HG02840 (cell line): Measurements from ENCODE around the gene C1orf226.
"Not testable (repeated sequence)": the region's sequence is repeated elsewhere in the genome, so short reads cannot be mapped to it uniquely, and the experiment has no call there.

ENCODE experiments used
- ATAC-seq: cut with Tn5 transposase; IDR thresholded peaks from one replicate; pipeline ENCODE4 v1.9.1; 2021; ENCODE audit warnings: mild to moderate bottlenecking, moderate library complexity, moderate number of reproducible peaks; ENCODE audit not compliant: unreplicated experiment, low FRiP score

C1orf226 gene

DNA sequence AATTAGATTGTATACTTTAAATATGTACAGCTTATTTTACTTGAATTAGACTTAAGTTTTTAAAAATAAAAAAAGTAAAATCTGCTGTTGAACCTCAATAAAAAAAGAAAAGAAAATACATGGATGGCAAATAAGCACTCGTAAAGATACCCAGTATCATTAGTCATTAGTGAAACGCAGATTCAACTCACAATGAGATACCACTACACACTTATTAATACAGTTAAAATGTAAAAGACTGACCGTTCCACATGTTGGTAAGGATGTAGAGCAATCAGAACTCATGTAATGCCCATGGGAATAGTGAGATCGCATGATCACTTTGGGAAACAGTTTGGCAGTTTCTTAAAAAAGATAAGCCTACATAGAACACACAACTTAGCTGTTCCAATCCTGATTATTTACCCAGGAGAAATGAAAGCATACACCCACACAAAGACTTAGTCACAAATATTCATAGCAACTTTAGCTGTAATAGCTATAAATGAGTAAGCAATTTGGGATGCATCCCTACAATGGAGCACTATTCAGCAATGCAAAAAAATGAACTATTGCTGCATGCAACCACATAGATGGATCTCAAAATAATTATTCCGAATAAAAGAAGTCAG, 23.1 kb downstream of the C1orf226 start:
- ATAC-seq, result no peak

DNA sequence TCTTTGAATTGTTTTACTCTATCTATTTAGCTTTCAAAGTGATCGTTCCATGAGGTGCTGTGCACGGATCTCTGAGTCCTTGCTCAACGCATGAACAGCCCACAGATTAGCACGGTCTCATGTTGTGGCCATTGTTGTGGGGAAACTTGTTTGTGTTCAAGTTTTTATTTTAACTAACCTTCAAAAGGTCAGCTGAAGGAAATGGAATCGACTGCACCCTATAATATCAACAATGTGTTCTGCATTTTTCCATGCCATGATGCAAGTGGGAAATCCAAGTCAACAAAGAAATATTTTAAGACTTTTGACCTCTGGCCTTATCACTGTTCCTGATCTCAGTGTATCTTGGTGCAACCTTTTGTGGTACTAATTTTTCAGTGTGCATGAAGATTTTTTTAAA, 24.3 kb downstream of the C1orf226 start:
- no peak for ATAC-seq

DNA sequence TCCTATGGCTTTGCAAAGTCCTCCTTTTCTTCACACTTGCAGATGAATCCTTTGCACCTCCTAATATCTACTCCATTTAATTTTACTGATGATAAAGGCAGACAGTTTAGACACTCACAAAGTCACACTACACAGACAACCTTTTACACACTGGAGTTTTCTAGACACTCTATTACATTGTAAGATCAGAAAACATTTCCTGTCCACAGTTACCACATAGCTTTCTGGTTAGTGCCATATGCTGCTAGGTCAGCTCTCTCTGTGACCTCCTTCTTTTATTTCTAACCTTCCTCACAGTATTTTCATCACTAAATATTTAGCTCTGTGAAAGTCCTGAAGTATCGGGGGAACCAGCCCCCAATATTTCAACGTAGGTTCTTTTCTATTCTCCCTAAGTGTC, 25.3 kb downstream of the C1orf226 start:
- no peak for ATAC-seq

DNA sequence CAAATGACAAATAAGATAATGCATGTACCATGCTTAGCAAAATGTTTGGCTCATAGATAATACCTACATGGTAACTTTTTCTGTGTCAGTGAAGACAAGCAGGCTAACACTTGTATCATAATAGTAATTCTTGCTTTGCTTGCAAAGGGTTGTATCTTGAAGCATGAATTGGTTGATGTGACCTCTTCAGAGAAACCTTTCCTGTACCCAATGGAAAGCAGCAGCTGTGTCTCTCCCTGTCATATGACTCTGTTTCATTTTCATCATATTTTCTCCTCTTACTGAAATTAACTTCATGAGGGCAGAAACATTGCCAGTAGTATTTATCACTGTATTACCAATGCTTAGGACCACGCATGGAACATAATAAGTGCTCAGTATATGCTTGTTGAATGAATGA, 26.0 kb downstream of the C1orf226 start:
- ATAC-seq, result no peak

DNA sequence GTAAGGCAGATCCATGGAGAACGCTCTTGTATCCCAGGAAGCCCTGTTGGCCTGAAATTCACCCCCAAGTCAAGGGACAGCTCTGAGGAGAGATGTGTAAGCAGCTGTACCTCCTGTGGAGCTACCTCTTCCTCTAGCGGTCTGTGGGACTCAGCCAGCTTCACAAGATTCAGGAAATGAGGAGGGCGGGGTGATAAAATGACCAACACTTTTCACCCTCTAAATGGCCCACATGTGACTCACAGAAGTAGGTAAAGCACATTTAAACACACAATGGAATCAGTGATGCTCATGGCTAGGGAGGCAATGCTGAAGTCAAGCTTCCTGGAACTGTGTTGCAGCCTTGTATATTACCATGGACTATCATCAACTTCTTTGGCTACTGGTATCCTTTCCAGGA, 30.5 kb downstream of the C1orf226 start, which contains the start of gene SH2D1B:
SH2D1B (minus strand) TSS at position 135 of the 400 bp plus-strand sequence; CDS start at position 15, 120 bp downstream.
- no peak for ATAC-seq

DNA sequence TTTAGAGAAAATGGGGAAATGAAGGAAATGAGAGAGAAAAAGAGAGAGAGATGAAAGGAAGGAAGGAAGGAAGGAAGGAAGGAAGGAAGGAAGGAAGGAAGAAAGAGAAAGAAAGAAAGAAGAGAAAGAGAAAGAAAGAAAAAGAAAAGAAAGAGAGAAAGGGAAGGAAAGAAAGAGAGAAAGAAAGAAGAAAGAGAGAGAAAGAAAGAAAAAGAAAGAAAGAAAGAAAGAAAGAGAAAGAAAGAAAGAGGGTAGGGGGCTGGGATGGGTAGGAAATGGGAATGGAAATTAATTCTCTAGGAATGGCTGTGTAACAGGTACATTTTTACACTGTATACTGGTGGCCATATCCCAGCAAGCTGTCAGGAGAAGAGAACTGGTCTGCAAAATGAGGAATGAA, 34.7 kb downstream of the C1orf226 start:
- ATAC-seq, result no peak

DNA sequence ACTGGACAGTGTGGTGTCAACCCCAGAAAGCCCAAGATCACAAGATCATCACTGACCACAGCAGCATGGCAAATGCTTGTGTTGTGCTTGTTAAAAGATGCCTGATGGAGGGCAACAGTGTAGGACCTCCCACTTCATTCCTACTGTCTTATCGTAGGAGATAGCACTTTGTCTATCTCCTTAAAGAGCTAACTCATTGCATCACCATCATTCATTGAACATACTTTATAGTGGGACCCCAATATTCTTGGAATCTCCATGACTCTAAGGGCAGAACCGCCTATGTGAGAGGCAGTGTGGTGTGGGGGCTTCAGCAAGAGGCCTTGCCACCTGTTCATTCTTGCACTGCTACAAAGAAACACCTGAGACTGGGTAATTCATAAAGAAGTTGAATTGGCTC, 35.4 kb downstream of the C1orf226 start:
- no peak for ATAC-seq

DNA sequence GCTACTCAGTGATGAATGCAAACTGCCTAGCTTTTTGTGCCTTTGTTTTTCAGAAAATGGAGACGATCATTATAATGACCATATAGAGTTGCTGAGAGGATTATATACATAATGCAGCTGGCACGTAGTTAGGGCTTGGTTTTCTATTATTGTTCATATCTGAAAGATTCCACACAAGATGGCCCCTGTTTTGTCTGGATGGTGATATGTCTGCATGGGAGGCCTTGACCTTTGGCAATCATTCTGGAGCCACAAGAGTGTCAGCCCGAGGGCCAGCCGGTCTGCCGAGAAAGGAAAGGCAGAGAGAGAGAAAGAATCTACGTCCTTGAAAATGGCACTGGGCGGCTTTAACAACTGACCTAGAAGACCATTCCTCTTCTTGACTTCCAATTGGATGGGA, 36.1 kb downstream of the C1orf226 start:
- ATAC-seq, result no peak

DNA sequence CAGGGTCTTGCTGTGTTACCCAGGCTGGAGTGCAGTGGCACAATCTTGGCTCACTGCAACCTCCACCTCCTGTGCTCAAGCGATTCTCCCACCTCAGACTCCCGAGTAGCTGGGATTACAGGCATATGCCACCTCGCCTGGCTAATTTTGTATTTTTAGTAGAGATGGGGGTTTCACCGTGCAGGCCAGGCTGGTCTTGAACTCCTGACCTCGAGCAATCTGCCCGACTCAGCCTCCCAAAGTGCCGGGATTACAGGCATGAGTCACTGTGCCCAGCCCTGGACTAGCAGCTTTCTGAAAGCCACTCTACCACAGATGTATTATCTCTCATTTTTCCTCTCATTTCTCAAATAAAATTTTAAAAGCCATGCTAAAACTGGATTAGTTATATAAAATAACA, 37.1 kb downstream of the C1orf226 start:
- not testable (repeated sequence) for ATAC-seq

DNA sequence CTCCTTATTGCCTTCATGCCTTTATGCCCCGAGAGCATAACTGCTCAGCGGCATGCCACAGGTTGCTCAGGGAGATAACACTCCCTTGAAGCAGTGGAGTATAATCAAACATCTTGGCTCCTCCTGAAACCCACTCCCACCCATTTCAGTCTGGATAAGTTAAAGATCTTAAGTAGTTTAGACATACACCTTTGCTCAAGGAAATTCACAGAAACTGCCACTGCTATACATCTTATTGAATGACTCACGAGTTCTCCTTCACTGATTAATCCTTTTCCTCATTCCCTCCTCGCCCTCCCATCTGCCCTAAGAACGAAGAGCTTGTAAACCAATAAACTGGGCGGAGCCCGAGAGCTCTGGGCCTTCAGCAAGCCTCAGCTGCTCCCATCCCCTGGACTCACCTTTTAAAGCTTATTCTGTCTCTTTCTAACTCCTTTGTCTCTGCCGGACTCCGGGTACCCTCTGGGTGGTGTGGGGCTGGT, 38.0 kb downstream of the C1orf226 start:
- not testable (repeated sequence) for ATAC-seq

DNA sequence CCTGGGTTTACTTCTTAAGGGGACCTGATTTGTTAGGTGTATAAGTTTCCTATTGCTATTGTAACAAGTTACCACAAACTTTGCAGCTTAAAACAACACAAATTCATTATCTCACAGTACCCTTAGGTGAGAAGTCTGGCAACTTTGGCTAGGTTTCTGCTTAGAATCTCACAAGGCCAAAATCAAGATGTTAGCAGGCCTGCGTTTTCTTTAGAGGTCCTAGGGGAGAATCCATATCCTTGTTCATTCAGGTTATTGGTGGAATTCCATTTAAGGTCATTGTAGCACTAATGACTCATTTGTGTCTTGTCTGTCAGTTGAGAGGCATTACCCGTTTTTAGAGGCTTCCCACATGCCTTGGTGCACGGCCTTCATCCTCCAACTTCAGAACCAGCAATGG, 38.6 kb downstream of the C1orf226 start:
- ATAC-seq, result no peak

DNA sequence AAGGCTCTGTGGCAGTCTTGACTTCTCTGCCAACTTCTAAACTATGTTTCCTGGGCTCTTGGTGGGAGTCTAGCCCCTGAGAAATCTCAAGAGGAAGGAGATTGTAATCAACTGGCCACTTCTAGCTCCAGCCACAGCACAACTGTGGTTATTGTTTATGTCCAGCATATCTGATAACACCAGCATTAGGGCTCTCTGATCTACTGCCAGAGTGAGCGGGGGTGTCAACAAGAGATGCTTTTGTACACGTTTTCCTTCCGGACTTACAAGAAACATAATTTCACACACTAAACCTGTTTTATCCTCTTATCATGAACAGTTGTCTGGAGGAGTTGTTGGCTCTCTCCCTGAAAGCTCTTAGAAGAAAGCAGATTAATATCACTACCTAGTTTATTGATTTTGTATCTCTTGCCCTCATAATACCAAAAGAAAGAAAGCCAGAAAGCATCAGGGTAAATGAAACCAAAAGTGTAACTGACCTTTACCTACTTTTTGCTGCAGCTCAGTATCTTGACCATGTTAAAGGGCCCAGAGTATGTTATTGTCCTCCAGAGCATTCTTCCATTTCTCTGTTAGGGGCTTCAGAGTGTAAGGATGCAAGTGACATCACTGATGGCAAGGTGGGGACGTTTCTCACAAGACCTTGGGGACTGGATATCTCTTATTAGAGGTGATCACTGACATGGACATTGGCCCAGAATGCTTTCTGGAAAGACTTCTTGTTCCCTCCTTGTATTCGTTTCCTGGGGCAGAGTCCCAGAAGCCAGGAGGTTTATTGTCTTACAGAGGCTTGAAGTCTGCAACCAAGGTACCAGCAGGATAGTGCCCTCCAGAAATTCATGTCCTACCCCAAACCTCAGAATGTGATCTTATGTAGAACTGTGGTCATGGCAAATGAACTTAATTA, 40.0 kb downstream of the C1orf226 start:
- no peak for ATAC-seq

DNA sequence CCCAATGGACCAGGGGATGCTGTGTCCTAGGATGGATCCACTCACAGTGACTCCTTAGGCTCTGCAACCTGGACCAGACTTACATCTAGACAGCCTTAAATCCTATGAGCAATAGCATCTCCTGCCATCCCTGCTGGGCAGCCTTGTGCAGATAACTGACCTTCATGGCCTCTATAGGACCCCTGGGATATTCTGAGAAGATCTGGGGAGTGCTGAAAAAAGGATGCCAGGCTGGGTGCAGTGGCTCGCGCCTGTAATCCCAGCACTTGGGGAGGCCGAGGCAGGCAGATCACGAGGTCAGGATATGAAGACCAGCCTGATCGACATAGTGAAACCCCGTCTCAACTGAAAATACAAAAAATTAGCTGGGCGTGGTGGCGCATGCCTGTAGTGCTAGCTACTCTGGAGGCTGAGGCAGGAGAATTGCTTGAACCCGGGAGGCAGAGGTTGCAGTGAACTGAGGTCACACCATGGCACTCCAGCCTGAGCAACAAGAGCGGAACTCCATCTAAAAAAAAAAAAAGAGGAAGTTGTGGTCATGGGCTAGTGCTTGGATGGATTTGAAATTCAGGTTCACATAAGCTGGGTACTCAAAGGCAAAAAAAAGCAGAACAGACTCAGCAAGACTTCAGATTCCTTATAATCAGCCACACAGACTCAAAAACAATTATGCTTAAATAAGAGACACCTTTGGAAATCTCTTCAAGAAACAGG, 41.3 kb downstream of the C1orf226 start:
- no peak for ATAC-seq

DNA sequence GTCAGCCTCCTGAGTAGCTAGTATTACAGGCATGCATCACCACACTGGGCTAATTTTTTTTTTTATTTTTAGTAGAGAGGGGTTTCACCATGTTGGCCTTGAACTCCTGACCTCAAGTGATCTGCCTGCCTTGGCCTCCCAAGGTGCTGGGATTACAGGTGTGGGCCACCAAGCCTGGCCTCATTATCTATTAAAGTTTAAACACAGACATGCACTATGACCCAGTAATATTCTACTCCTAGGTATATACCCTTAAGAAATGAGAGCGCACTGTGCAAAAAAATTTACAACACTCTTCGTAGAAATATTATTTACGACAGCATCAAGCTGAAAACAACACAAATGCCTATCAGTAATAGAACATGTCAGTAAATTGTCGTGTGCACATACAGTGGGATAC, 49.1 kb downstream of the C1orf226 start:
- ATAC-seq, result no peak

DNA sequence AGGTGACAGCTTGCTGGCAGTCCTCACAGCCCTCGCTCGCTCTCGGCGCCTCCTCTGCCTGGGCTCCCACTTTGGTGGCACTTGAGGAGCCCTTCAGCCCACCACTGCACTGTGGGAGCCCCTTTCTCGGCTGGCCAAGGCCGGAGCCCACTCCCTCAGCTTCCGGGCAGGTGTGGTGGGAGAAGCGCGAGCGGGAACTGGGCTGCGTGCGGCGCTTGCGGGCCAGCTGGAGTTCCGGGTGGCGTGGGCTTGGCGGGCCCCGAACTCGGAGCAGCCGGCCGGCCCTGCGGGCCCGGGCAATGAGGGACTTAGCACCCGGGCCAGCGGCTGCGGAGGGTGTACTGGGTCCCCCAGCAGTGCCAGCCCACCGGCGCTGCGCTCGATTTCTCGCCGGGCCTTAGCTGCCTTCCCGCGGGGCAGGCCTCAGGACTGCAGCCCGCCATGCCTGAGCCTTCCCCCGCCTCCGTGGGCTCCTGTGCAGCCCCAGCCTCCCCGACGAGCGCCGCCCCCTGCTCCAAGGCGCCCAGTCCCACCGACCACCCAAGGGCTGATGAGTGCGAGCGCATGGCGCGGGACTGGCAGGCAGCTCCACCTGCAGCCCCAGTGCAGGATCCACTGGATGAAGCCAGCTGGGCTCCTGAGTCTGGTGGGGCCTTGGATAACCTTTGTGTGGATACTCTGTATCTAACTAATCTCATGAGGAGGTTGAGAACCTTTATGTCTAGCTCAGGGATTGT, 51.6 kb downstream of the C1orf226 start:
- not testable (repeated sequence) for ATAC-seq
